Fibroblast of pulmonary artery (primary cell): Measurements from ENCODE around the gene TRIO.

ENCODE experiments used
- DNase-seq: peaks from one replicate; pipeline ENCODE4 v3.0.0-alpha.2; 2010; ENCODE audit warnings: low read depth
- H3K4me3 ChIP-seq: replicated peaks from 2 replicates; pipeline ENCODE4 v1.5.1; 2011; ENCODE audit warnings: low read depth, mild to moderate bottlenecking, control low read depth, low read length, moderate library complexity
- TF ChIP-seq, protein P1 (sequence below): IDR thresholded peaks from 2 replicates; pipeline ENCODE4 v1.5.1; 2011; ENCODE audit warnings: mild to moderate bottlenecking, control low read depth, low read length, inconsistent platforms; ENCODE audit errors: missing control alignments

TRIO gene

DNA sequence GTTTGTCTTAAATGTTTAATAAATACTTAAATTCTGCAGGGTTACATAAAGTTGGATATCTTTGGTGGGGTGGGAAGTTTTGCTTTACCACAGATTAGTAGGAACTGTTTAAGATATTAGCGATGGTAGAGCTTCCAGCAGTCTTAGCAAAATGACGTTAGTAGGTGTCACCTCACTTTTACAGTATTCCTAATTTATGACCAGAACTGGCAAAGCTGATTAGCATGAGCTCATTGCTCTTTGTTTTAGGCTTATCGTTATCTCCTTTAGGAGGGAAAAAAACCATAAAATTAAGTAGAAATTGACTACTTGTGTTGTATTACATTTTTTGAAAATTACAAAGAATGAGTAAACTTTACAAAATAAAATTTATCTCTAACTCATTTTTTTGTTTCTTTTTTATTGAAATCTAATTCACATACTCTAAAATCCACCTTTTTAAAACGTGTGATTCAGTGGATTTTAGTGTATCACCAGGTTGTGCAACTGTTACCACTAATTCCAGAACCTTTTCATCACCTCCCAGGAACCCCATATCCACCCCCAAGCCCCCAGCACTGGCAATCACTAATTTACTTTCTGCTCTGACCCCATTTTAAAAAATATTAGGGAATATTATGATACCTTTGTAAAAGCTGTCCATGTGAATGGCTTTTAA lies 129.5 kb downstream of the TRIO start:
- H3K4me3 ChIP-seq = no peak overlapping the region
- TF ChIP-seq, protein P1, sequence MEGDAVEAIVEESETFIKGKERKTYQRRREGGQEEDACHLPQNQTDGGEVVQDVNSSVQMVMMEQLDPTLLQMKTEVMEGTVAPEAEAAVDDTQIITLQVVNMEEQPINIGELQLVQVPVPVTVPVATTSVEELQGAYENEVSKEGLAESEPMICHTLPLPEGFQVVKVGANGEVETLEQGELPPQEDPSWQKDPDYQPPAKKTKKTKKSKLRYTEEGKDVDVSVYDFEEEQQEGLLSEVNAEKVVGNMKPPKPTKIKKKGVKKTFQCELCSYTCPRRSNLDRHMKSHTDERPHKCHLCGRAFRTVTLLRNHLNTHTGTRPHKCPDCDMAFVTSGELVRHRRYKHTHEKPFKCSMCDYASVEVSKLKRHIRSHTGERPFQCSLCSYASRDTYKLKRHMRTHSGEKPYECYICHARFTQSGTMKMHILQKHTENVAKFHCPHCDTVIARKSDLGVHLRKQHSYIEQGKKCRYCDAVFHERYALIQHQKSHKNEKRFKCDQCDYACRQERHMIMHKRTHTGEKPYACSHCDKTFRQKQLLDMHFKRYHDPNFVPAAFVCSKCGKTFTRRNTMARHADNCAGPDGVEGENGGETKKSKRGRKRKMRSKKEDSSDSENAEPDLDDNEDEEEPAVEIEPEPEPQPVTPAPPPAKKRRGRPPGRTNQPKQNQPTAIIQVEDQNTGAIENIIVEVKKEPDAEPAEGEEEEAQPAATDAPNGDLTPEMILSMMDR = no peak
- DNase-seq = no peak

DNA sequence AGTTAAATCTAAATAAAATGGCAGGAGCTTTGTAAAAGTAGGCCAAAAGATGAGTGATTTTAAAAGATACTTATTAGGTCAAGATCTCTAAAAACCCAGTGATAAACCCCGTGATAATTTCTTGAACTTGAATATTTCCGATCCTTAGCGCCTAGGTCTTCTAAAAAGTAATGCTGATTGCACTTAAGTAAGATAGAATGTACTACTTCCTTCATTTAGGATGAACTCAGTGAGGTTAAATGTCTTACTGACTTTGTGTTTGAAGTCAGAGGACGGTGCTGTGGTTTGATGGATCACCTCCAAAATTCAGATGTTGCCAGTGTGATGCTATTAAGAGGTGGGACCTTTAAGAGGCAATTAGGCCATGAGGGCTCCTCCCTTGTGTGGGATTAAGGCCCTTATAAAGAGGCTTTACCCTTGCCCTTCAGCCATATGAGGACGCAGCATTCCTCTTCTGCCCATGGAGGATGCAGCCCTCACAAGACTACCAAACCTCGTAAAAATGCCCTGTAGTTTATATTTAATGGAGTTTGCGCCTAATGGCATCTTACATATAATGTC lies 130.1 kb downstream of the TRIO start:
- TF ChIP-seq, protein P1 = no peak
- DNase-seq = no peak
- no peak overlapping the region for H3K4me3 ChIP-seq

GRCh38 chr5:14276380-14276779 lies 133.2 kb downstream of the TRIO start:
- DNase-seq = no peak
- no peak overlapping the region for H3K4me3 ChIP-seq
- TF ChIP-seq, protein P1 = no peak

DNA sequence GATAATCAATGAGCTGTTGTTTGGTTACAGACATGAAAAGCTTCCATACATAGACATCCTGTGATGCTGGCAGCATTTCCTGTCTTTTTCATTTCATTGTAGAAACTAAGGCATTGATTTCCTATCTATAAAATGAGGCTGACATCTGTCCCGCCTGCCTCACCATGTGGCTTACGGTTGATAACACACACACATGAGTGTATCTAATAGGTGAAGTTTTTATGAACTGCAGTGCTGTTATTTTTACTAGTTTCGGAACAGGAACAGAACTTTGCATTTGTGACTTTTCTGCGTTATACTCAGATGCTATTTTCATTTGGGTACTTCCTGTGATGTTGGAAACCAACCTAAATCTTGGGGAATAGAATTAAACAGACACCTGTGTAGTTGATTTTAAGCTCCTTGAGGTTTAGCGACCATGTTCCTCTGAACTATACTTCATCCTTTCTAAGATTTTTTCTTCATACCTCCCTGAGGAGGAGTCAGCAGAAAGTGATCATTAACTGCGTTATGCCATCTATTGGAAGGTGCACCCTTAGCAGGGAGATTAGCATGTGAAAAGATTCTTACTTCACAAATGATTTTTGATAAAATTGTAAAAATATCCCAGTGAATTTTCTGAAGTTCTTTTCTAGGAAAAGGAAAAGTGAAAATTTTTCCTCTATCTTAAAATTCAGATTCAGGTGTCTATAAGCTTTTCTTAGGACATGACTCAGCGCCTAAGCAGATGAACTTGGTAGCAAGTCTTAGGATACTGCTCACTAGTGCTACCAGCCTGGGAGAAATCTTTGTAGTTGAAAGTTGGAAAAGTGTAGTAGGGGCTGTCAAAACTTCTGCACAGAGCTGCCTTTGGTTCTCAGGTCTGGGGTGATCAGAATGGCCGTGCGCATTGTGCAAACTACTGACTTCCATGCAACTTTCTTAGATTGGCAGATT lies 134.5 kb downstream of the TRIO start:
- no peak overlapping the region for H3K4me3 ChIP-seq
- TF ChIP-seq, protein P1 = no peak
- DNase-seq = no peak

- H3K4me3 ChIP-seq = no peak overlapping the region
- no peak for DNase-seq
- TF ChIP-seq, protein P1 = no peak
Observed at GRCh38 chr5:14280294-14280854, 137.2 kb downstream of the TRIO start.

- DNase-seq = no peak
- TF ChIP-seq, protein P1 = no peak
- H3K4me3 ChIP-seq = no peak overlapping the region
Observed at GRCh38 chr5:14281746-14282181, 138.6 kb downstream of the TRIO start.
